Activated CD4-positive, alpha-beta T cell treated with anti-CD3 and anti-CD28 coated beads for 36 hours (primary cell): ENCODE measurements around the gene ZBTB1. TPM values are rescaled to one million over a fixed set of nuclear protein-coding genes. Genes with fewer than 3 reads are reported as not detected.

Experiments used
- ATAC-seq: fragments of 200-7000 bp; cut with Tn5 transposase; one replicate; pipeline ENCODE4 v1.10.0; 2021; ENCODE audit warnings: mild to moderate bottlenecking, moderate library complexity
- CTCF ChIA-PET: fragments of 350-600 bp; sonication (Branson Sonifier 250); formaldehyde crosslinking; loops from one replicate; lab custom pipeline; 2021; ENCODE audit warnings: antibody characterized with exemption; lab: Charles Lee
- POLR2A ChIA-PET: fragments of 350-600 bp; sonication (Branson Sonifier 250); formaldehyde crosslinking; loops from one replicate; lab custom pipeline; 2021; ENCODE audit warnings: antibody characterized with exemption, inconsistent platforms; lab: Charles Lee
- DNase-seq: peaks from one replicate; pipeline ENCODE4 v3.0.0-alpha.2; 2020
- H3K27ac Mint-ChIP-seq: one replicate; pipeline ENCODE4 v1.8.0; 2021; ENCODE audit warnings: mixed read lengths
- H3K27me3 Mint-ChIP-seq: one replicate; pipeline ENCODE4 v1.8.0; 2021; ENCODE audit warnings: mixed read lengths
- H3K36me3 Mint-ChIP-seq: one replicate; pipeline ENCODE4 v1.8.0; 2021; ENCODE audit warnings: low read depth, mixed read lengths
- H3K4me1 Mint-ChIP-seq: one replicate; pipeline ENCODE4 v1.8.0; 2021; ENCODE audit warnings: mixed read lengths
- H3K4me3 Mint-ChIP-seq: one replicate; pipeline ENCODE4 v1.8.0; 2021; ENCODE audit warnings: mild to moderate bottlenecking, moderate library complexity, mixed read lengths
- H3K9me3 Mint-ChIP-seq: one replicate; pipeline ENCODE4 v1.8.0; 2021; ENCODE audit warnings: low read depth, mixed read lengths
- intact Hi-C, 2 experiments: fragments of 100-400 bp; cut with DNase I in 1 of 2; cut with micrococcal nuclease in 1 of 2; formaldehyde crosslinking; loops; one replicate each; pipeline versions ENCODE4 v1.14.2 to v1.15.1; 2022 to 2024; cut with DNase I, micrococcal nuclease
- total RNA-seq, 2 experiments: library from RNA; stranded (reverse); gene quantifications; one replicate each; pipeline ENCODE4 v1.2.3, GENCODE V29; 2021

Gene ZBTB1
- total RNA-seq, 2 experiments from 2014 or later, result 41.4 to 45.0 TPM

GRCh38 chr14:64520699-64521098 is 16.1 kb downstream of the ZBTB1 start:
- intact Hi-C loops, result no loop called here
- Mint-ChIP-seq H3K27ac (no peak overlapping the region), H3K4me1 (peaks cover 26% of the 10 kb centered on the region), H3K36me3 (peaks cover 1% of the 10 kb centered on the region), H3K4me3 (no peak overlapping the region), H3K27me3 (no peaks in the 10 kb centered on the region), H3K9me3 (no peaks in the 10 kb centered on the region)
- ChIA-PET CTCF (interaction anchor here (0.7 to 5.5 kb wide), 4 partner anchors 9 to 212 kb away, joined by 3 to 34 read pairs (median 4); partner anchors contain the start of gene HSPA2), POLR2A (interaction anchor here (0.6 kb wide), 1 partner anchor 13 kb away, joined by 3 read pairs; no protein-coding TSS in a partner anchor)
- no peak for ATAC-seq
- no peak for DNase-seq

DNA sequence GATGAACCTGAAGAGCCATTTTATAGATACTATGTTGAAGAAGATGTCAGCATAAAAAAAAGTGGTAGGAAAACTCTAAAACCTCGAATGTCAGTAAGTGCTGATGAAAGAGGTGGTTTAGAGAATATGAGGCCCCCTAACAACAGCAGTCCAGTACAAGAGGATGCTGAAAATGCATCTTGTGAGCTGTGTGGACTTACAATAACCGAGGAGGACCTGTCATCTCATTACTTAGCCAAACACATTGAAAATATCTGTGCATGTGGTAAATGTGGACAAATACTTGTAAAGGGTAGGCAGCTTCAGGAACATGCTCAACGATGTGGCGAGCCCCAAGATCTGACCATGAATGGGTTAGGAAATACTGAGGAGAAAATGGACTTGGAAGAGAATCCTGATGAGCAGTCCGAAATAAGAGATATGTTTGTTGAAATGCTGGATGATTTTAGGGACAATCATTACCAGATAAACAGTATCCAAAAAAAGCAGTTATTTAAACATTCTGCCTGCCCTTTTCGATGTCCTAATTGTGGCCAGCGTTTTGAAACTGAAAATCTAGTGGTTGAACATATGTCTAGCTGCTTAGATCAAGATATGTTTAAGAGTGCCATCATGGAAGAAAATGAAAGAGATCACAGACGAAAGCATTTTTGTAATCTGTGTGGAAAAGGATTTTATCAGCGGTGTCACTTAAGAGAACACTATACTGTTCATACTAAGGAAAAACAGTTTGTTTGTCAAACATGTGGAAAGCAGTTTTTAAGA is 18.2 kb downstream of the ZBTB1 start:
- Mint-ChIP-seq H3K27ac (no peak overlapping the region), H3K27me3 (no peaks in the 10 kb centered on the region), H3K36me3 (peaks cover 12% of the 10 kb centered on the region), H3K9me3 (no peaks in the 10 kb centered on the region), H3K4me3 (no peak overlapping the region), H3K4me1 (peaks cover 14% of the 10 kb centered on the region)
- POLR2A ChIA-PET, result no interaction called here
- CTCF ChIA-PET, result interaction anchor here (1.0 to 5.5 kb wide), 7 partner anchors 8 to 134 kb away, joined by 3 to 34 read pairs (median 4); partner anchors contain the start of gene MTHFD1
- DNase-seq, result no peak
- no peak for ATAC-seq
- intact Hi-C loops, result no loop called here

DNA sequence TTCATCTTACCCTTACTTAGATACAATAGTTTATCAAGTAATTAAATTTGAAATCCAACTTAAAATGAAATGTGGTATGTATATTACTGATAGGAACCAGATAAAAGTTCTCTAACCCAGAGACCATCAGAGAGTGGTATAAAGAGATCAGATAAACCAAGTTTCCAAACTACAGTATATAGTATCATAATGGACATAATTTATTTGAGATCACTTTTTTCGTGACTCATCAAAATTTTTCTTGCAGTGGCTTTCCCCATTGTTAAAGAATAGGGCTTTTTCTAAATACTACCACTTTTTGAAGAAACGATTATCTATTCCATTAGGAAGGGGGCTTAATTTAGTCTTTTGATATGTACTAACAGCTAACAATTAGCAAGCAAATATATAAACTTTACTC is 20.8 kb downstream of the ZBTB1 start:
- no peak for DNase-seq
- Mint-ChIP-seq H3K27me3 (no peaks in the 10 kb centered on the region), H3K27ac (no peak overlapping the region), H3K4me3 (no peak overlapping the region), H3K4me1 (peaks cover 13% of the 10 kb centered on the region), H3K9me3 (no peaks in the 10 kb centered on the region), H3K36me3 (peaks cover 16% of the 10 kb centered on the region)
- CTCF ChIA-PET, result interaction anchor here (0.6 to 5.5 kb wide), 3 partner anchors 14 to 274 kb away, joined by 3 to 34 read pairs (median 4); no protein-coding TSS in a partner anchor
- no peak for ATAC-seq
- intact Hi-C loops, result no loop called here
- POLR2A ChIA-PET, result interaction anchor here (0.6 kb wide), 1 partner anchor 656 kb away, joined by 3 read pairs; no protein-coding TSS in a partner anchor

- DNase-seq (no peak), ATAC-seq (no peak)
- intact Hi-C loops, result no loop called here
- Mint-ChIP-seq H3K4me1 (peaks cover 7% of the 10 kb centered on the region), H3K36me3 (peaks cover 9% of the 10 kb centered on the region), H3K27me3 (no peaks in the 10 kb centered on the region), H3K27ac (no peak overlapping the region), H3K4me3 (no peak overlapping the region), H3K9me3 (no peaks in the 10 kb centered on the region)
- CTCF ChIA-PET, result interaction anchor here (0.7 to 2.7 kb wide), 4 partner anchors 21 to 106 kb away, joined by 3 to 9 read pairs (median 6); no protein-coding TSS in a partner anchor
- POLR2A ChIA-PET, result no interaction called here
Measured at GRCh38 chr14:64531567-64531966, 27.0 kb downstream of the ZBTB1 start.

DNA sequence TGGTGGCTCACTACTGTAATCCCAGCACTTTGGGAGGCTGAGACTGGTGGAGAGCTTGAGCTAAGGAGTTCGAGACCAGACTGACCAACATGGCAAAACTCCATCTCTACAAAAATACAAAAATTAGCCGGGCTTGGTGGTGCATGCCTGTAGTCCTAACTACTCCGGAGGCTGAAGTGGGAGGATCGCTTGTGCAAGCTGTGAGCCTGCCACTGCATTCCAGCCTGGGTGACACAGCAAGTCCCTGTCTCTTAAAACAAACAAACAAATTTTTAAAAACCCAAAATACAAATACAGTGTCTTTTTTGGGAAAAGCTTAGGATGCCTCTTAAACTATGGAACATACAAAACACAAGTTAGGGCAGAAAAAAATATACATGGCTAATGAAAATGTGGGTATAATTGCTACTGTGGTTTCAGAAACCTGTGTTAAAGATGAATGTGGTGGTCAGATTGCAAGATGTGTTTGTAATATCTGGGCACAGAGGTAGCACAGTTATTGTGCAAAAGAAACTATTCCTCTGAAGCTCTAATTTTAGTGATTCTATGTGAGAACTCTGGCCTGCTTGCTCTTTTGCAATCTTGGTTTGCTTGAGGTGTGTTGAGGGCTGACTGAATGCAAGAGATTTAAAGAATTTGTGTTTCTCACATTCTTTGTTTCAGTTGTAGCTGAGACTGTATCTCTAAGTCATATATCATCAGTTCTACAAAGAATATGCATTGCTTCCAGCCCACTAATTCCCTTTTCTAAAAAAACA is 32.1 kb downstream of the ZBTB1 start:
- H3K4me3 Mint-ChIP-seq, result no peak overlapping the region
- DNase-seq (no peak), ATAC-seq (no peak)
- intact Hi-C loops, result no loop called here
- POLR2A ChIA-PET, result no interaction called here
- peaks cover 21% of the 10 kb centered on the region for H3K27me3 Mint-ChIP-seq
- CTCF ChIA-PET, result interaction anchor here (1.3 to 1.5 kb wide), 3 partner anchors 13 to 193 kb away, joined by 3 to 4 read pairs (median 4); no protein-coding TSS in a partner anchor
- peaks cover 6% of the 10 kb centered on the region for H3K9me3 Mint-ChIP-seq
- peaks cover 17% of the 10 kb centered on the region for H3K4me1 Mint-ChIP-seq
- peaks cover 8% of the 10 kb centered on the region for H3K36me3 Mint-ChIP-seq
- H3K27ac Mint-ChIP-seq, result no peak overlapping the region

DNA sequence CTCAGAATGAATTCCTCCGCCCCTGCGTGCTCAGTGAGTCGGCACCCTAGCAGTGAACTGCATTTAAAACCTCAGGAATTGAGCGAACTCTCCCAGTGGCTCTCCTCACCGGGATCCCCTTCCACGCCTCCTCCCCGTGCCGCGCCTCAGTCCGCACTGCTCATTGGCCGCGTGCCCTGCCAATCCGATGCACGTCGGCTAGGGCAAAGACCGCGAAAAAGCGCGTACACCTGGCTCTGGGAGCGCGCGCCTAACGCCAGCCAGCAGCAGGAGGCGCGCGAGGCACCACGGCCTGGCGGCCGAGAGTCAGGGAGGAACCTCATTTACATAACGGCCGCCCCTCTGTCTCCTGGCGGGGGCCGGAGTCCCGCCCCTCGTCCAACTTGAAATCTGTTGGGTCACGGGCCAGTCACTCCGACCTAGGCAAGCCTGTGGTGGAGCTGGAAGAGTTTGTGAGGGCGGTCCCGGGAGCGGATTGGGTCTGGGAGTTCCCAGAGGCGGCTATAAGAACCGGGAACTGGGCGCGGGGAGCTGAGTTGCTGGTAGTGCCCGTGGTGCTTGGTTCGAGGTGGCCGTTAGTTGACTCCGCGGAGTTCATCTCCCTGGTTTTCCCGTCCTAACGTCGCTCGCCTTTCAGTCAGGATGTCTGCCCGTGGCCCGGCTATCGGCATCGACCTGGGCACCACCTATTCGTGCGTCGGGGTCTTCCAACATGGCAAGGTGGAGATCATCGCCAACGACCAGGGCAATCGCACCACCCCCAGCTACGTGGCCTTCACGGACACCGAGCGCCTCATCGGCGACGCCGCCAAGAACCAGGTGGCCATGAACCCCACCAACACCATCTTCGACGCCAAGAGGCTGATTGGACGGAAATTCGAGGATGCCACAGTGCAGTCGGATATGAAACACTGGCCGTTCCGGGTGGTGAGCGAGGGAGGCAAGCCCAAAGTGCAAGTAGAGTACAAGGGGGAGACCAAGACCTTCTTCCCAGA is 35.9 kb downstream of the ZBTB1 start, which contains the start of gene HSPA2:
Gene HSPA2 (plus strand): TSS at position 534 of the 995 bp plus-strand sequence. CDS start 109 bp downstream, at position 643.
- H3K36me3 Mint-ChIP-seq, result peaks cover 11% of the 10 kb centered on the region

DNA sequence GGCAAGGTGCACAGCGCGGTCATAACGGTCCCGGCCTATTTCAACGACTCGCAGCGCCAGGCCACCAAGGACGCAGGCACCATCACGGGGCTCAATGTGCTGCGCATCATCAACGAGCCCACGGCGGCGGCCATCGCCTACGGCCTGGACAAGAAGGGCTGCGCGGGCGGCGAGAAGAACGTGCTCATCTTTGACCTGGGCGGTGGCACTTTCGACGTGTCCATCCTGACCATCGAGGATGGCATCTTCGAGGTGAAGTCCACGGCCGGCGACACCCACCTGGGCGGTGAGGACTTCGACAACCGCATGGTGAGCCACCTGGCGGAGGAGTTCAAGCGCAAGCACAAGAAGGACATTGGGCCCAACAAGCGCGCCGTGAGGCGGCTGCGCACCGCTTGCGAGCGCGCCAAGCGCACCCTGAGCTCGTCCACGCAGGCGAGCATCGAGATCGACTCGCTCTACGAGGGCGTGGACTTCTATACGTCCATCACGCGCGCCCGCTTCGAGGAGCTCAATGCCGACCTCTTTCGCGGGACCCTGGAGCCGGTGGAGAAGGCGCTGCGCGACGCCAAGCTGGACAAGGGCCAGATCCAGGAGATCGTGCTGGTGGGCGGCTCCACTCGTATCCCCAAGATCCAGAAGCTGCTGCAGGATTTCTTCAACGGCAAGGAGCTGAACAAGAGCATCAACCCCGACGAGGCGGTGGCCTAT is 36.8 kb downstream of the ZBTB1 start:
- H3K27me3 Mint-ChIP-seq, result peaks cover 39% of the 10 kb centered on the region
- ATAC-seq (no peak), DNase-seq (peak; percentile 32)
- CTCF ChIA-PET, result interaction anchor here (1.7 kb wide), 1 partner anchor 39 kb away, joined by 8 read pairs; no protein-coding TSS in a partner anchor
- peaks cover 28% of the 10 kb centered on the region for H3K4me1 Mint-ChIP-seq
- POLR2A ChIA-PET, result interaction anchor here (0.6 to 1.8 kb wide), 5 partner anchors 10 to 153 kb away, joined by 3 to 9 read pairs (median 3); partner anchors contain the start of gene MTHFD1
- intact Hi-C loops, result loop anchor here in 1 of 2 experiments (2.0 kb wide), 1 partner anchor 95 kb away; no protein-coding TSS in a partner anchor
- peaks cover 11% of the 10 kb centered on the region for H3K36me3 Mint-ChIP-seq
- H3K4me3 Mint-ChIP-seq, result peak overlapping the region; percentile 81
- H3K9me3 Mint-ChIP-seq, result peaks cover 6% of the 10 kb centered on the region
- H3K27ac Mint-ChIP-seq, result no peak overlapping the region

More for the DNA sequence above, 35.9 kb downstream of the ZBTB1 start, which contains the start of gene HSPA2:
- DNase-seq, result peak; percentile 97
- ATAC-seq, result peak; percentile 95
- peaks cover 6% of the 10 kb centered on the region for H3K9me3 Mint-ChIP-seq
- intact Hi-C loops, result loop anchor here (1.0 to 2.0 kb wide), 9 partner anchors 9 to 447 kb away; partner anchors contain the start of genes MTHFD1 (in 2 of the 2), ZBTB25 (in 2 of the 2), CHURC1 (in 1 of the 2) and PPP1R36 (in 1 of the 2)
- peak within 1 kb of the TSS; percentile 81 for H3K4me3 Mint-ChIP-seq
- ChIA-PET CTCF (interaction anchor here (0.5 to 1.9 kb wide), 10 partner anchors 13 to 223 kb away, joined by 3 to 13 read pairs (median 3); no protein-coding TSS in a partner anchor), POLR2A (interaction anchor here (0.7 to 1.8 kb wide), 7 partner anchors 9 to 374 kb away, joined by 3 to 9 read pairs (median 4); partner anchors contain the start of genes MTHFD1 and PPP1R36)
- H3K27me3 Mint-ChIP-seq, result peaks cover 39% of the 10 kb centered on the region
- H3K27ac Mint-ChIP-seq, result peak within 1 kb of the TSS; percentile 96
- peaks cover 28% of the 10 kb centered on the region for H3K4me1 Mint-ChIP-seq

GRCh38 chr14:64541972-64542835 is 37.6 kb downstream of the ZBTB1 start:
- H3K9me3 Mint-ChIP-seq, result peaks cover 6% of the 10 kb centered on the region
- peak overlapping the region; percentile 60 for H3K4me3 Mint-ChIP-seq
- ATAC-seq (no peak), DNase-seq (peak; percentile 21)
- ChIA-PET CTCF (interaction anchor here (1.1 to 2.7 kb wide), 3 partner anchors 11 to 198 kb away, joined by 3 to 13 read pairs (median 3); no protein-coding TSS in a partner anchor), POLR2A (interaction anchor here (0.6 to 1.2 kb wide), 3 partner anchors 9 to 101 kb away, joined by 3 to 5 read pairs (median 3); no protein-coding TSS in a partner anchor)
- no peak overlapping the region for H3K27ac Mint-ChIP-seq
- peaks cover 39% of the 10 kb centered on the region for H3K27me3 Mint-ChIP-seq
- intact Hi-C loops, result loop anchor here in 1 of 2 experiments (2.0 kb wide), 1 partner anchor 95 kb away; no protein-coding TSS in a partner anchor
- peaks cover 28% of the 10 kb centered on the region for H3K4me1 Mint-ChIP-seq
- H3K36me3 Mint-ChIP-seq, result peaks cover 11% of the 10 kb centered on the region
